Fibroblast of skin of left quadriceps (primary cell): Measurements from ENCODE around the gene CAMK1G.
A peak's percentile ranks its signal among the peaks of the same experiment; 100 is the strongest.

Source experiments
- DNase-seq, 2 experiments: peaks; one replicate each; pipeline ENCODE4 v3.0.0-alpha.2; 2013; ENCODE audit warnings: low read depth in 2 of 2

CAMK1G gene

GRCh38 chr1:209619696-209620486 lies 36.4 kb downstream of the CAMK1G start:
- no peak for DNase-seq

- no peak for DNase-seq
These were observed 37.0 kb downstream of the CAMK1G start for GRCh38 chr1:209620487-209620884.

- no peak for DNase-seq
These were observed 37.8 kb downstream of the CAMK1G start for GRCh38 chr1:209621286-209621685.

- no peak for DNase-seq
These were observed 38.5 kb downstream of the CAMK1G start for GRCh38 chr1:209621741-209622655.

GRCh38 chr1:209622841-209623829 lies 39.6 kb downstream of the CAMK1G start:
- no peak for DNase-seq

- DNase-seq: no peak
These were observed 41.3 kb downstream of the CAMK1G start for GRCh38 chr1:209624558-209625549.

- DNase-seq: no peak
These were observed 42.3 kb downstream of the CAMK1G start for GRCh38 chr1:209625791-209626285.

GRCh38 chr1:209626346-209627026 lies 43.0 kb downstream of the CAMK1G start:
- no peak for DNase-seq

- no peak for DNase-seq
These were observed 43.7 kb downstream of the CAMK1G start for GRCh38 chr1:209627027-209627731.

GRCh38 chr1:209627732-209628196 lies 44.2 kb downstream of the CAMK1G start:
- DNase-seq: peak; percentile 33 to 50

GRCh38 chr1:209628618-209629299 lies 45.2 kb downstream of the CAMK1G start:
- no peak for DNase-seq

- no peak for DNase-seq
These were observed 46.3 kb downstream of the CAMK1G start for GRCh38 chr1:209629621-209630382.

- DNase-seq: no peak
These were observed 47.1 kb downstream of the CAMK1G start for GRCh38 chr1:209630383-209631225.

- peak; percentile 43 to 47 for DNase-seq
These were observed 50.0 kb downstream of the CAMK1G start for GRCh38 chr1:209633335-209633997.

- DNase-seq: no peak
These were observed 50.7 kb downstream of the CAMK1G start for GRCh38 chr1:209634005-209634737.
